ENCODE data around the gene DNM3. TPM values are rescaled to one million over a fixed set of nuclear protein-coding genes. Genes with fewer than 3 reads are reported as not detected.

The DNM3 gene
- total and polyA plus RNA-seq, 2 experiments from 2014 or later = 5.2 to 12.2 TPM

DNA sequence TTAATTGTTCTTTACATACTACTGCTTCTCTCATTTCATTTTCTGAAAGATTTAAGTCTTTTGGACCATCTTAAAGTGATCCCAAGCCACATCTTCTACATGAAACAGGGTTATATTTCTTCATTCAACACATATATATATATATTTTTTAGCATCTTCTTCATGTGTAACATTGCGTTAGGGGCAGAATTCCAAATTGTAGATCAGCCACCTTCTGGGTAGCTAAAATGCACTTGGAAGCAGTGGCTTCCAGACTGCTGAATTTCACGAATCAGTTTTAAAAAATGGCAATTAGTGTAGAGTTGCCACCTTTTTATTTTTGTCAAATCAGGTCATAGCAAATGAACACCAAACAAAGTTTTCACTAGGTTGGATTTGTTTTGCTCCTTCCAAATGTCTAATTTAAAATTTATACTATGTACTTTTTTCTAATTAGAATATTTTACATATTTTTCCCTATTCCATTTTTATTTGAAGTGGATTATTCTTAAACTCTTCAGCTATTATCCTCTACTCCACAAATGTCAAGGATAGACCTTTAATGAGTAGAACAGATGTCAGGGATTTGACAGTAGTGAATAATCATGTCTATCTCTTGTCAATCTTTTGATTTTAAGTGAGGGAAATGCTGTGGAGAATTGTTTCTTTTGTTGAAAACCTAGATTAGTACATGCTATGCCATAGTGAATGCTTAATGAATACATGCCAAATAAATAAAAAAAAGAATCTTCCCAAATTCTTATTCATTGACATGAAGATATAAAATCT, 55.8 kb downstream of the DNM3 start (continued):
- TF ChIP-seq EZH2phosphoT487 (IDR thresholded peaks at IDR 0.05; ENCODE audit: unreplicated experiment) (no peak), NANOG (IDR thresholded peaks at IDR 0.05; ENCODE audit: borderline replicate concordance) (no peak), CREB1 (CRISPR knock-in tag; IDR thresholded peaks at IDR 0.05; ENCODE audit: low read depth) (no peak)
- TF ChIP-seq, protein P1, sequence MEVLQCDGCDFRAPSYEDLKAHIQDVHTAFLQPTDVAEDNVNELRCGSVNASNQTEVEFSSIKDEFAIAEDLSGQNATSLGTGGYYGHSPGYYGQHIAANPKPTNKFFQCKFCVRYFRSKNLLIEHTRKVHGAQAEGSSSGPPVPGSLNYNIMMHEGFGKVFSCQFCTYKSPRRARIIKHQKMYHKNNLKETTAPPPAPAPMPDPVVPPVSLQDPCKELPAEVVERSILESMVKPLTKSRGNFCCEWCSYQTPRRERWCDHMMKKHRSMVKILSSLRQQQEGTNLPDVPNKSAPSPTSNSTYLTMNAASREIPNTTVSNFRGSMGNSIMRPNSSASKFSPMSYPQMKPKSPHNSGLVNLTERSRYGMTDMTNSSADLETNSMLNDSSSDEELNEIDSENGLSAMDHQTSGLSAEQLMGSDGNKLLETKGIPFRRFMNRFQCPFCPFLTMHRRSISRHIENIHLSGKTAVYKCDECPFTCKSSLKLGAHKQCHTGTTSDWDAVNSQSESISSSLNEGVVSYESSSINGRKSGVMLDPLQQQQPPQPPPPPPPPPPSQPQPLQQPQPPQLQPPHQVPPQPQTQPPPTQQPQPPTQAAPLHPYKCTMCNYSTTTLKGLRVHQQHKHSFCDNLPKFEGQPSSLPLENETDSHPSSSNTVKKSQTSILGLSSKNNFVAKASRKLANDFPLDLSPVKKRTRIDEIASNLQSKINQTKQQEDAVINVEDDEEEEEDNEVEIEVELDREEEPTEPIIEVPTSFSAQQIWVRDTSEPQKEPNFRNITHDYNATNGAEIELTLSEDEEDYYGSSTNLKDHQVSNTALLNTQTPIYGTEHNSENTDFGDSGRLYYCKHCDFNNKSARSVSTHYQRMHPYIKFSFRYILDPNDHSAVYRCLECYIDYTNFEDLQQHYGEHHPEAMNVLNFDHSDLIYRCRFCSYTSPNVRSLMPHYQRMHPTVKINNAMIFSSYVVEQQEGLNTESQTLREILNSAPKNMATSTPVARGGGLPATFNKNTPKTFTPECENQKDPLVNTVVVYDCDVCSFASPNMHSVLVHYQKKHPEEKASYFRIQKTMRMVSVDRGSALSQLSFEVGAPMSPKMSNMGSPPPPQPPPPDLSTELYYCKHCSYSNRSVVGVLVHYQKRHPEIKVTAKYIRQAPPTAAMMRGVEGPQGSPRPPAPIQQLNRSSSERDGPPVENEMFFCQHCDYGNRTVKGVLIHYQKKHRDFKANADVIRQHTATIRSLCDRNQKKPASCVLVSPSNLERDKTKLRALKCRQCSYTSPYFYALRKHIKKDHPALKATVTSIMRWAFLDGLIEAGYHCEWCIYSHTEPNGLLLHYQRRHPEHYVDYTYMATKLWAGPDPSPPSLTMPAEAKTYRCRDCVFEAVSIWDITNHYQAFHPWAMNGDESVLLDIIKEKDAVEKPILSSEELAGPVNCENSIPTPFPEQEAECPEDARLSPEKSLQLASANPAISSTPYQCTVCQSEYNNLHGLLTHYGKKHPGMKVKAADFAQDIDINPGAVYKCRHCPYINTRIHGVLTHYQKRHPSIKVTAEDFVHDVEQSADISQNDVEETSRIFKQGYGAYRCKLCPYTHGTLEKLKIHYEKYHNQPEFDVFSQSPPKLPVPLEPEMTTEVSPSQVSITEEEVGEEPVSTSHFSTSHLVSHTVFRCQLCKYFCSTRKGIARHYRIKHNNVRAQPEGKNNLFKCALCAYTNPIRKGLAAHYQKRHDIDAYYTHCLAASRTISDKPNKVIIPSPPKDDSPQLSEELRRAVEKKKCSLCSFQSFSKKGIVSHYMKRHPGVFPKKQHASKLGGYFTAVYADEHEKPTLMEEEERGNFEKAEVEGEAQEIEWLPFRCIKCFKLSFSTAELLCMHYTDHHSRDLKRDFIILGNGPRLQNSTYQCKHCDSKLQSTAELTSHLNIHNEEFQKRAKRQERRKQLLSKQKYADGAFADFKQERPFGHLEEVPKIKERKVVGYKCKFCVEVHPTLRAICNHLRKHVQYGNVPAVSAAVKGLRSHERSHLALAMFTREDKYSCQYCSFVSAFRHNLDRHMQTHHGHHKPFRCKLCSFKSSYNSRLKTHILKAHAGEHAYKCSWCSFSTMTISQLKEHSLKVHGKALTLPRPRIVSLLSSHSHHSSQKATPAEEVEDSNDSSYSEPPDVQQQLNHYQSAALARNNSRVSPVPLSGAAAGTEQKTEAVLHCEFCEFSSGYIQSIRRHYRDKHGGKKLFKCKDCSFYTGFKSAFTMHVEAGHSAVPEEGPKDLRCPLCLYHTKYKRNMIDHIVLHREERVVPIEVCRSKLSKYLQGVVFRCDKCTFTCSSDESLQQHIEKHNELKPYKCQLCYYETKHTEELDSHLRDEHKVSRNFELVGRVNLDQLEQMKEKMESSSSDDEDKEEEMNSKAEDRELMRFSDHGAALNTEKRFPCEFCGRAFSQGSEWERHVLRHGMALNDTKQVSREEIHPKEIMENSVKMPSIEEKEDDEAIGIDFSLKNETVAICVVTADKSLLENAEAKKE (CRISPR knock-in tag; IDR thresholded peaks at IDR 0.05) = no peak

DNA sequence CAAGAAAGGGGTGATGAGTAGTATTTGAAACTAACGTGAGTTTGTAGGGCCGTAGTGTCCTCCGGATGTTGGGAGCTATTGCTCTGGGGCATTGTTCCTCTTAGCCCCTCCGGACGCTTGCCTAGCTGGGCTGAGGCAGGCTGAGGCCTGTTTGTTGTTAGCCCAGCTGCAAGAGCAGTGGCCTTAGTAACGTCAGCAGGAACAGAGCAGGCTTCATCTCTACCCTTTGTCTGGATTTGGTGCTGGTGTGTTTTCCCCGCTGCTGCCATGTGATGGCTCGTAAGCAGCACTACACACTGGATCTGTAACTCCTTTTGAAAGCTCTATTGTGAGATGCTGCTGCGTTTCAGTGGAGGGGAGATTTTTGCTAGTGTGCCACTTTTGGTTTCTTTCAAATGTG, 57.6 kb downstream of the DNM3 start:
- ATAC-seq = peak; percentile 99
- H3K27ac Mint-ChIP-seq = peak overlapping the region; percentile 78
- DNase-seq (ENCODE audit: low spot score) = peak; percentile 68
- H3K36me3 Mint-ChIP-seq (ENCODE audit: low read depth) = peaks cover 4% of the 10 kb centered on the region; the same call in 2 of the 3 replicates
- Histone ChIP-seq H3F3A (replicated peaks; ENCODE audit: low read depth) (no peaks in the 10 kb centered on the region), H3K27ac (ENCODE audit: low read depth) (0 out of 2 replicates have a peak overlapping the region, but pooled peaks have one; percentile 5), H3K4me3 (no peak overlapping the region), H3K4me1 (ENCODE audit: insufficient read depth) (peaks cover 13% of the 10 kb centered on the region; the same call in 1 of the 2 replicates), H3K4me2 (no peak overlapping the region), H3K79me2 (replicated peaks; ENCODE audit: insufficient read depth) (no peaks in the 10 kb centered on the region), H3K9me2 (ENCODE audit: insufficient read depth) (no peaks in the 10 kb centered on the region), H3K36me3 (ENCODE audit: insufficient read depth) (no peaks in the 10 kb centered on the region), H2AFZ (peak overlapping the region; percentile 33; the same call in 1 of the 2 replicates), H4K20me1 (replicated peaks; ENCODE audit: insufficient read depth) (no peaks in the 10 kb centered on the region), H3K27me3 (ENCODE audit: insufficient read depth) (no peaks in the 10 kb centered on the region)
- H3K9me3 Mint-ChIP-seq = no peaks in the 10 kb centered on the region; the same call in 2 of the 3 replicates
- H3K27me3 Mint-ChIP-seq (ENCODE audit: insufficient read depth, low read depth, poor library complexity) = peaks cover 4% of the 10 kb centered on the region
- no peak overlapping the region for H3K4me3 Mint-ChIP-seq
- TF ChIP-seq JUNB (IDR thresholded peaks at IDR 0.05; ENCODE audit: unreplicated experiment) (no peak), NANOG (IDR thresholded peaks at IDR 0.05; ENCODE audit: borderline replicate concordance) (no peak), STAT1 (IDR thresholded peaks at IDR 0.05; ENCODE audit: unreplicated experiment) (no peak), ZNF114 (CRISPR knock-in tag; IDR thresholded peaks at IDR 0.05) (no peak)
- TF ChIP-seq, protein P2, sequence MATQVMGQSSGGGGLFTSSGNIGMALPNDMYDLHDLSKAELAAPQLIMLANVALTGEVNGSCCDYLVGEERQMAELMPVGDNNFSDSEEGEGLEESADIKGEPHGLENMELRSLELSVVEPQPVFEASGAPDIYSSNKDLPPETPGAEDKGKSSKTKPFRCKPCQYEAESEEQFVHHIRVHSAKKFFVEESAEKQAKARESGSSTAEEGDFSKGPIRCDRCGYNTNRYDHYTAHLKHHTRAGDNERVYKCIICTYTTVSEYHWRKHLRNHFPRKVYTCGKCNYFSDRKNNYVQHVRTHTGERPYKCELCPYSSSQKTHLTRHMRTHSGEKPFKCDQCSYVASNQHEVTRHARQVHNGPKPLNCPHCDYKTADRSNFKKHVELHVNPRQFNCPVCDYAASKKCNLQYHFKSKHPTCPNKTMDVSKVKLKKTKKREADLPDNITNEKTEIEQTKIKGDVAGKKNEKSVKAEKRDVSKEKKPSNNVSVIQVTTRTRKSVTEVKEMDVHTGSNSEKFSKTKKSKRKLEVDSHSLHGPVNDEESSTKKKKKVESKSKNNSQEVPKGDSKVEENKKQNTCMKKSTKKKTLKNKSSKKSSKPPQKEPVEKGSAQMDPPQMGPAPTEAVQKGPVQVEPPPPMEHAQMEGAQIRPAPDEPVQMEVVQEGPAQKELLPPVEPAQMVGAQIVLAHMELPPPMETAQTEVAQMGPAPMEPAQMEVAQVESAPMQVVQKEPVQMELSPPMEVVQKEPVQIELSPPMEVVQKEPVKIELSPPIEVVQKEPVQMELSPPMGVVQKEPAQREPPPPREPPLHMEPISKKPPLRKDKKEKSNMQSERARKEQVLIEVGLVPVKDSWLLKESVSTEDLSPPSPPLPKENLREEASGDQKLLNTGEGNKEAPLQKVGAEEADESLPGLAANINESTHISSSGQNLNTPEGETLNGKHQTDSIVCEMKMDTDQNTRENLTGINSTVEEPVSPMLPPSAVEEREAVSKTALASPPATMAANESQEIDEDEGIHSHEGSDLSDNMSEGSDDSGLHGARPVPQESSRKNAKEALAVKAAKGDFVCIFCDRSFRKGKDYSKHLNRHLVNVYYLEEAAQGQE (IDR thresholded peaks at IDR 0.05; ENCODE audit: unreplicated experiment) = no peak
- peaks cover 18% of the 10 kb centered on the region for H3K4me1 Mint-ChIP-seq
